OCI-LY3 (cell line): Measurements from ENCODE around the gene HSPA12A.

Experiments
- H2AFZ ChIP-seq: fragments of 200-600, 300-600 bp; shearing (Covaris generic); 2 replicates; pipeline ENCODE4 v1.6.0; 2014; ENCODE audit warnings: antibody characterized with exemption, low read depth, low read length
- H3K27ac ChIP-seq: fragments of 200-600, 300-600 bp; sonication (generic); 2 replicates; pipeline ENCODE4 v1.5.1; 2014; ENCODE audit warnings: mild to moderate bottlenecking, low read length, moderate library complexity, mixed read lengths
- H3K27me3 ChIP-seq: fragments of 200-600, 300-600 bp; sonication (generic); 2 replicates; pipeline ENCODE4 v1.6.1; 2014; ENCODE audit warnings: low read depth, low read length, mixed read lengths
- H3K36me3 ChIP-seq: fragments of 200-600, 300-600 bp; sonication (generic); replicated peaks from 2 replicates; pipeline ENCODE3; 2014; ENCODE audit warnings: low read depth, low read length, mixed read lengths
- H3K4me1 ChIP-seq: fragments of 300-600, 200-600 bp; sonication (generic); 2 replicates; pipeline ENCODE4 v1.6.1; 2014; ENCODE audit warnings: low read length, mixed read lengths
- H3K4me2 ChIP-seq: fragments of 200-600, 300-600 bp; sonication (generic); 2 replicates; pipeline ENCODE4 v1.6.1; 2014; ENCODE audit warnings: low read length, mixed read lengths
- H3K4me3 ChIP-seq: fragments of 300-600, 200-600 bp; sonication (generic); 2 replicates; pipeline ENCODE4 v1.5.1; 2014; ENCODE audit warnings: antibody characterized with exemption, mild to moderate bottlenecking, low read length, moderate library complexity
- H3K79me2 ChIP-seq: fragments of 300-600, 200-600 bp; shearing (Covaris generic); 2 replicates; pipeline ENCODE4 v1.6.1; 2014; ENCODE audit warnings: mild to moderate bottlenecking, low read length, mixed read lengths
- H3K9ac ChIP-seq: fragments of 300-600, 200-600 bp; shearing (Covaris generic); 2 replicates; pipeline ENCODE4 v1.6.0; 2014; ENCODE audit warnings: mild to moderate bottlenecking, low read length, moderate library complexity
- H3K9me3 ChIP-seq: fragments of 200-600, 300-600 bp; shearing (Covaris generic); 2 replicates; pipeline ENCODE4 v1.6.1; 2014; ENCODE audit warnings: low read length, mixed read lengths; ENCODE audit not compliant: insufficient read depth
- H4K20me1 ChIP-seq: fragments of 200-600, 300-600 bp; sonication (generic); 2 replicates; pipeline ENCODE4 v1.6.1; 2016; ENCODE audit warnings: low read length, mixed read lengths; ENCODE audit not compliant: insufficient read depth
- EZH2phosphoT487 ChIP-seq: fragments of 200-600 bp; shearing (Covaris generic); IDR thresholded peaks from 2 replicates; pipeline ENCODE4 v1.6.1; 2018; ENCODE audit warnings: antibody characterized with exemption, mixed run types, low read depth
- TF ChIP-seq, protein P1 (sequence below): fragments of 200-600, 300-600 bp; sonication (generic); IDR thresholded peaks from 2 replicates; pipeline ENCODE4 v1.5.1; 2014; ENCODE audit warnings: antibody characterized with exemption, low read length, low read depth

Gene HSPA12A

GRCh38 chr10:116694243-116694926 lies 48.0 kb downstream of the HSPA12A start:
- no peak overlapping the region for H3K4me2 ChIP-seq
- no peaks in the 10 kb centered on the region for H3K79me2 ChIP-seq
- no peak overlapping the region for H2AFZ ChIP-seq

DNA sequence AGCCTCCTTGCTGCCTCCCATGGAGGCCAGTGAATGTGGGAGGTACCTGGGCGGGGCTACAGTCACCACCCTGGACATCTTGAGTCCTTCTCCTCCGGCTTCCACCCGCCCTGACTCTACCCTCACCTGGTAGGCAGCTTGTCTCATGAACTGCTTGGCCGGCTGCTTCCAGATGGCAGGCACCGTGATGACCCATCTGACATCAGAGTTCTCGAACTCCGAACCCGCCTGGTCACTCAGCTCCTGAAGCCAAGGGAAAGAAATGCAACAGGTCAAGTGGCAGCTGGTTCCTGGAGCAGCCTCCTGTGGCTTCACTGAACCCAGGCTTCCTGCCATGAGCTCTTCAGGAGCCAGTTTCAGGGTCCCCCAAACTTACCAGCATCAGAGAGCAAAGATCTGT lies 50.1 kb downstream of the HSPA12A start:
- TF ChIP-seq, protein P1, sequence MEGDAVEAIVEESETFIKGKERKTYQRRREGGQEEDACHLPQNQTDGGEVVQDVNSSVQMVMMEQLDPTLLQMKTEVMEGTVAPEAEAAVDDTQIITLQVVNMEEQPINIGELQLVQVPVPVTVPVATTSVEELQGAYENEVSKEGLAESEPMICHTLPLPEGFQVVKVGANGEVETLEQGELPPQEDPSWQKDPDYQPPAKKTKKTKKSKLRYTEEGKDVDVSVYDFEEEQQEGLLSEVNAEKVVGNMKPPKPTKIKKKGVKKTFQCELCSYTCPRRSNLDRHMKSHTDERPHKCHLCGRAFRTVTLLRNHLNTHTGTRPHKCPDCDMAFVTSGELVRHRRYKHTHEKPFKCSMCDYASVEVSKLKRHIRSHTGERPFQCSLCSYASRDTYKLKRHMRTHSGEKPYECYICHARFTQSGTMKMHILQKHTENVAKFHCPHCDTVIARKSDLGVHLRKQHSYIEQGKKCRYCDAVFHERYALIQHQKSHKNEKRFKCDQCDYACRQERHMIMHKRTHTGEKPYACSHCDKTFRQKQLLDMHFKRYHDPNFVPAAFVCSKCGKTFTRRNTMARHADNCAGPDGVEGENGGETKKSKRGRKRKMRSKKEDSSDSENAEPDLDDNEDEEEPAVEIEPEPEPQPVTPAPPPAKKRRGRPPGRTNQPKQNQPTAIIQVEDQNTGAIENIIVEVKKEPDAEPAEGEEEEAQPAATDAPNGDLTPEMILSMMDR: no peak
- TF ChIP-seq EZH2phosphoT487: no peak

More at GRCh38 chr10:116694243-116694926, 48.0 kb downstream of the HSPA12A start:
- Histone ChIP-seq H3K9me3 (no peaks in the 10 kb centered on the region), H3K9ac (no peak overlapping the region), H3K4me3 (no peak overlapping the region), H4K20me1 (no peaks in the 10 kb centered on the region), H3K27me3 (no peaks in the 10 kb centered on the region), H3K36me3 (no peaks in the 10 kb centered on the region), H3K4me1 (peaks cover 5% of the 10 kb centered on the region; the same call in 1 of the 2 replicates), H3K27ac (no peak overlapping the region)
- TF ChIP-seq, protein P1: no peak
- no peak for TF ChIP-seq EZH2phosphoT487

DNA sequence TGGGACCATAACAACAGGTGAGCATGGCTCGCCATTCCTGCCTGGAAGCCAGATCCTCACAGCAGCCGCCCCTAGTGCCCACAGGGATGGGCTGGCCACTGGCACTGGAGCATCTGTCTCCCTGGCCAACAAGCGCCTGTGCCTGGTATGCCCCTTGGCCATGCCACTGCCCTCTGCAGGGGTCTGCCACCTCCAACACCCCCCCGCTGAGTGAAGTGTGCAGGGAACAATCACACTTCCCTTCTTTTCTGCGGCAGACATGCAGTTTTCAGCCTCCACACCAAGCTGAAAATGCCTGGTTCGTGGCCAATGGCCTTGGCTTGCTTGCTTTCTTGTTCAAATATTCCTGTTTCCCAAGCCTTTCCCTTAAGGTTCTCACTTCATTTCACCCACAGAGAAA lies 50.7 kb downstream of the HSPA12A start:
- H3K4me3 ChIP-seq: no peak overlapping the region
- TF ChIP-seq EZH2phosphoT487: no peak
- TF ChIP-seq, protein P1: no peak
- no peaks in the 10 kb centered on the region for H3K36me3 ChIP-seq

More for the DNA sequence above, 50.1 kb downstream of the HSPA12A start:
- Histone ChIP-seq H3K27ac (no peak overlapping the region), H3K36me3 (no peaks in the 10 kb centered on the region), H3K4me3 (no peak overlapping the region), H3K4me2 (no peak overlapping the region), H3K27me3 (no peaks in the 10 kb centered on the region), H3K9me3 (no peaks in the 10 kb centered on the region), H4K20me1 (no peaks in the 10 kb centered on the region), H3K9ac (no peak overlapping the region), H3K79me2 (no peaks in the 10 kb centered on the region), H3K4me1 (peaks cover 5% of the 10 kb centered on the region; the same call in 1 of the 2 replicates), H2AFZ (no peak overlapping the region)

GRCh38 chr10:116690356-116691322 lies 51.7 kb downstream of the HSPA12A start:
- no peak overlapping the region for H2AFZ ChIP-seq
- TF ChIP-seq EZH2phosphoT487: no peak
- TF ChIP-seq, protein P1: no peak
- no peaks in the 10 kb centered on the region for H3K4me1 ChIP-seq
- H3K4me2 ChIP-seq: no peak overlapping the region
- H3K27ac ChIP-seq: no peak overlapping the region
- H3K79me2 ChIP-seq: no peaks in the 10 kb centered on the region
- H3K9me3 ChIP-seq: no peaks in the 10 kb centered on the region
- H3K4me3 ChIP-seq: no peak overlapping the region
- no peaks in the 10 kb centered on the region for H3K27me3 ChIP-seq
- H4K20me1 ChIP-seq: no peaks in the 10 kb centered on the region
- H3K36me3 ChIP-seq: no peaks in the 10 kb centered on the region
- H3K9ac ChIP-seq: no peak overlapping the region

More for the DNA sequence above, 50.7 kb downstream of the HSPA12A start:
- H3K4me1 ChIP-seq: no peaks in the 10 kb centered on the region
- no peaks in the 10 kb centered on the region for H3K9me3 ChIP-seq
- H3K79me2 ChIP-seq: no peaks in the 10 kb centered on the region
- H4K20me1 ChIP-seq: no peaks in the 10 kb centered on the region
- H3K9ac ChIP-seq: no peak overlapping the region
- H3K27me3 ChIP-seq: no peaks in the 10 kb centered on the region
- H3K27ac ChIP-seq: no peak overlapping the region
- H3K4me2 ChIP-seq: no peak overlapping the region
- H2AFZ ChIP-seq: no peak overlapping the region
